SK-N-DZ (cell line): Measurements from ENCODE around the gene CAMTA2.

ENCODE experiments used
- DNase-seq: peaks from one replicate; pipeline ENCODE4 v3.0.0-alpha.2; 2015; ENCODE audit warnings: low spot score

Gene CAMTA2

GRCh38 chr17:4999430-5000093 lies 12.1 kb upstream of the CAMTA2 start:
- DNase-seq, result no peak

- DNase-seq, result no peak
Observed at GRCh38 chr17:4998732-4999429, 11.4 kb upstream of the CAMTA2 start.

- DNase-seq, result no peak
Observed at GRCh38 chr17:4998027-4998731, 10.7 kb upstream of the CAMTA2 start.

GRCh38 chr17:4997302-4998026 lies 10.0 kb upstream of the CAMTA2 start, which contains the start of the genes INCA1 and KIF1C:
Gene INCA1, minus strand, starts transcription at chr17:4997522. Its CDS starts 3,085 bp downstream, at chr17:4994437.
Gene KIF1C, plus strand, starts transcription at chr17:4997950. Its CDS starts 2,297 bp downstream, at chr17:5000247.
- DNase-seq, result peak; percentile 91

GRCh38 chr17:4994081-4994595 lies 6.7 kb upstream of the CAMTA2 start:
- no peak for DNase-seq

DNA sequence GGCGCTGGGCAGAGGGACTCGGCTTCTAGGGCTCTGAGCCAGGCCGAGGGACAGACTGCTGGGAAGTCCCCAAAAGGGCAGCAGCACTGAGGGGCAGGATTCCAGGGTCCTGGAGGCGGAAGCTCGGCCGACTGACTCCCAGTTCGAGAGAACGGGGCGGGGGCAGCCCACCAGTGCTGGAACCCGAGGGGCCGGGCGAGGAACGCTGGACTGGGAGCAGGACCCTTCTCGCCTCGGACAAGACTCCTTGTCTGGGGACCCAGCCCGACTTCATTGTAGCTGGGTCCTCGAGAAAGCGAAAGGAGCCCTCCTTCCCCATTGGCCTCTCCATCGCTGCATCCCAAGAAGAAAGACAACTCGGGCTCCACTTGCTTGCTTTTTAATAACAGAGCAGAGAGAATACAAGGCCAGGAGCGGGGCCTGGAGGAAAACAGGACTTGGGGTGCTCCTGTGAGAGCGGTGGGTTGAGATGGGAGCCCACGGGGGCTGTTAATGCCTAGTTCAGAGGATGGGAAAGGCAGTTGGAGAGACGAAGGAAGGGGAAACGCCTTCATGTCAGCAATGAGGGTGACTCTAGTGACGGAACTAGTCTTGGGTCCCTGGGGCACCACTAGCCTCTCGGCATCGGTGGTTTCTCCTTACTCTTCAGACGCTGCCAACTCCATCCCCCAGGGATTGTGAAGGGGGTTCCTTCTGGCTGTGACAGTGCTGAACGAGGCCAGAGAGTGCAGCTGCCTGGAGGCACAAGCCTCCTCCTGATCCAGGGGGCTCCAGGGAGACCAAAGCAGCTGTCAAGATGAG lies 492 bp upstream of the CAMTA2 start:
- no peak for DNase-seq

GRCh38 chr17:4986403-4986802 lies 1.1 kb downstream of the CAMTA2 start:
- no peak for DNase-seq

DNA sequence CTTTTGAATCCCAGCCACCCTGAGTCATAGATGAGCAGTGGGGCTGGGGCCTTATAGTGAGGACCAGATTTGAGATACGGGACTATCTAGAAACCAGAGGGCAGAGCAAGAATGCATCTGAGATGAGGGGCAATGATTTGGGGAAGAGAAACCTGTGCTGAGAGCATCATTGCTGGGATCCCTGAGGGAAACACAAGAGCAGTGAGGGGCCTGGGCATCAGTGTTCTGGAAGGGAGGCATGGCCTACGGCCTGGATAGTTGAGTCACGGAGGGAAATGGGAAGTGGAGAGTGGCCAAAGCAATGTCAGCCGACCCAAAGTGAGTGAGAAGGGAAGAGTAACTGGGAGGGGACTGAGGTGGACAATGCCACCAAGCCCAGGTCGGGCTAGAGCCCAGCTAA lies 5.2 kb downstream of the CAMTA2 start:
- no peak for DNase-seq

DNA sequence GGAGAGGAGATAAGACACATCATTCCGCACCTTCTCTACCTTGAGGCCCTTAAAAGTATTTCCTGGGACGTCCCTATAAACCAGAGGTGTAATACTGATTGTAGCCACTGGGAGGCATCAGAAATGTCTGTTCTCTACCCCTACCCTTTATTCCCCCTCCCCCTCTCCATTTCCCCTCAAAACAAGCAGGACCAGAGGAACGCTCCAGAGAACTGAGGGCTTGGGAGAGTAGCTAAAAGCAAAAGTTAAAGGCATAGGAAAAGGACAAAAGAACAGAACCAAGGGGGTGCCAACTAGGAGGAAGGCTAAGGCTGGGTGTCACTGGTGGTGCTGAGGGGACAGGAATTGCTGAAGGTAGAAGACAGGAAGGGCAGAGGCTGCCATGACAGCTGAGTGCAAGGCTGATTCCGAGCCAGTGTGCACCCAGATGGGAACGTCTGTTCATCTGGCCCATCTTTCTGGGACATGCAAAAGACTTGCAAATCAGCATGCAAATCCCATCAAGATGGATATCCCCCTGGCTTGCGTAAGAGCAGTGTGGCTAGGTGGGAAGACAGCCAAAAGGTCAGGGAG lies 6.7 kb downstream of the CAMTA2 start:
- peak; percentile 75 for DNase-seq

GRCh38 chr17:4978726-4979125 lies 8.7 kb downstream of the CAMTA2 start:
- DNase-seq, result no peak

DNA sequence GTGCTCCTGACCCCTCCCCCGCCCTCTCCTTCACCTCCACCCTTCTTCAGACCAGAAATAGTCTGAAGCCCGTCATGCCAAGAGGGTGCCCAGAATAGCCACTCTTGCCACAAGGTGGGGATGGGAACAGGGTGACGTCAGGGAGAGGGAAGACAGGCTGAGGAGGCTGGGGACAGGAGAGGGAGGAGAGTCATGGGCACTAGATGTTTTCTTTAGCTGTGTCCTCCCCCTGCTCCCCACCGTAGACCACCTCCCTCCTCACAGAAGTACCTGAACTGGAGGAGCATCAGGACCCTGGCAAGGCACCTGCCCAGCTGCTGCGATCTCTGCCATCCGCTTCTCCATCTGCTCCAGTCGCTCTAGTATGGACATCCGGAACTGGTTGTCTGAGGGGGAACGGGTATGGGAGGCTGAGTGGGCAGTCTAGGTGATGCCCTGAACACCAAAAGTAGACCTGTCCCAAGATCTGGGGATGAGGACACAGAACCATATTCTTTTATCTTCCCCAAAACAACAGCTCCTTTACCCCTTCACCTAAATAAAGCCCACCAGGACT lies 13.3 kb downstream of the CAMTA2 start:
- no peak for DNase-seq

DNA sequence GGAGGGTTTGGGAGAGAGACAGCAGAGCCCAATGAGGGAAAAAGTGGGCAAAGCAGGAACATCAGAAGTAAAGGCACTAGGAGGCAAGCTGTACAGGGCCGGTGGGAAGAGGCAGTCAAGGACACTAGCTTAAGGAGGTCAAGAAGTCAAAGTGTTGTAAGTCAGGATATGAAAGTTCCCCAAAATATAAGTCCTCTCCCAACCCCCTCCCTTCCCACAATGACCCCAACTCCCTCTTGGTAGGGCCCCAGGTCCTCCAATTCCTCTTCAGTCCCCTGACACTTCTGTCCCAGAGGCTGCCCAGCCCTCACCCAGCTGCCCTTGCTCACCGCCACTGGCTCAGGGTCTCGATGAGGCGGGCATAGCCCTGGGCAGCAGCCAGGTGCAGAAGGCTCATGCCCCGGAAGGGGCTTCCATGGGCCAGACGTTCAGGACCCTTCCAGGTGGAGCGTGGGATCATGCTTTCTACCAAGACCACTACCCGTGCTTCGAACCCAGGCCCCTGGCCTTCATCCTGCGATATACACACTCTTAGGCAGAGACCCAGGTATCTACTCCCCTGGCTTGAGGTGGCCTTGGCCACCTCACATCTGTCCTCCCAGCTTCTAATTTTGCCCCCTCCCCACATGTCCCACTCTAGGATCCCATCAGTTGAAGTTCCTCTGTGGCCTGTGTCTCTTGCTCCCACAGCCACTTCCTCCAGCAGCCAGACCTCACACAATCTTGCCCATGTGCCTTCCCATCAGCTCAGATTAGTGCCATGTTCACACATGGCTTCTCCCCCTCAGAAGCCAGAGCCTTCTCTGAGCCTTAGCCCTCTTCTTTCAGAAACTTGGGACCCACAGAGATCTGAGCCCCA lies 14.0 kb downstream of the CAMTA2 start:
- DNase-seq, result no peak

DNA sequence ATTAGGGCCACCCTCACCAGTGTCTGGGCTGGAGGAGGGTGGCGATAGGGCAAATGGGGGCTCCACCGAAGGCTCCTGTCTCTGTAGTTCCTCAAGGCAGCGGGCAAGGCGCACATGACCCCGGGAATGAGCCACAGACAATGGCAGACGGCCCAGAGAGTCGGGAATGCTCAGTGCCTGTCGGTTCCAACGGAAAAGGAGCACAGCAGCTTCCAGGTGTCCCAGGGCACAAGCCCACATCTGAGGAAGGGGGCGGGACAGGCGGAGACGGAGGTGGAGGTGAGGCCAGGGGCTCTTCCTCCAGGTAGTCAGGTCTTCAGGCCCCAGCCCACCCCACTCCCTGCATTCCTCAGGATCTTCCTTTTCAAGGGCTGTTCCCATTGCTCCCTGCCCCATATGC lies 14.7 kb downstream of the CAMTA2 start:
- no peak for DNase-seq

DNA sequence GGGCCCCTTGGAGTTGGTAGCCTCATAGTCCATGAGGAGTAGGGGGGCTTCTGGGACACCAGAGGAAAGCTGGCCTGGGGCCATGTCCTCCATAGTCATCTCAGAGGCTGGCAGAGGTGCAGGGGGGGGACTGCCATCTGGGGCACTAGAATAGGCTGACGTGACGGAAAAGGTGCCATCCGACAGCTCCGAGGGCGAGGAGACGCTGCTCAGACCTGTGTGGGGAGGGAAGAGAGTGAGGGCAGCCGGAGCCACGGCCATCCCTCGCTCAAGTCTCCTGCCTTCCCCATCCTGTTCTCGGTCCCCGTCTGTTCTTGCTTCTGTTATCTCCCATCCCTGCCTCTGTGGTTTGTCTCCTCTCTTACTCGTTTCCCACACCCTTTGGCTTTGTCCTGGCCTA lies 15.2 kb downstream of the CAMTA2 start:
- DNase-seq, result no peak

- no peak for DNase-seq
Observed at GRCh38 chr17:4971826-4972225, 15.6 kb downstream of the CAMTA2 start.

GRCh38 chr17:4970273-4970672 lies 17.2 kb downstream of the CAMTA2 start:
- DNase-seq, result no peak

GRCh38 chr17:4969551-4970173 lies 17.8 kb downstream of the CAMTA2 start:
- no peak for DNase-seq

- DNase-seq, result no peak
Observed at GRCh38 chr17:4969047-4969550, 18.4 kb downstream of the CAMTA2 start.
